ENCODE measurements around the gene KRTAP23-1. TPM values are rescaled to one million over a fixed set of nuclear protein-coding genes. Genes with fewer than 3 reads are reported as not detected.

The KRTAP23-1 gene, protein sequence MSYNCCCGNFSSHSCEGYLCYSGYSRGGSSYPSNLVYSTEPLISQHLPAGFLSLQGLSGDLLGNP
- total RNA-seq, result not detected in 2 replicates

GRCh38 chr21:30348506-30348905 lies at the start of gene KRTAP23-1:
KRTAP23-1 (minus strand) TSS chr21:30348606; CDS start chr21:30348606, 0 bp downstream.

GRCh38 chr21:30395731-30396130 lies 47.3 kb upstream of the KRTAP23-1 start, which contains the start of gene KRTAP13-1:
KRTAP13-1 (plus strand) TSS chr21:30396031; CDS start chr21:30396087, 56 bp downstream.

GRCh38 chr21:30372139-30372770 lies 23.8 kb upstream of the KRTAP23-1 start, which contains the start of gene KRTAP13-2:
KRTAP13-2 (minus strand) TSS chr21:30372271; CDS start chr21:30372213, 58 bp downstream.

GRCh38 chr21:30337276-30337744 lies 11.1 kb downstream of the KRTAP23-1 start, which contains the start of gene KRTAP27-1:
KRTAP27-1 (minus strand) TSS chr21:30337694; CDS start chr21:30337668, 26 bp downstream.

DNA sequence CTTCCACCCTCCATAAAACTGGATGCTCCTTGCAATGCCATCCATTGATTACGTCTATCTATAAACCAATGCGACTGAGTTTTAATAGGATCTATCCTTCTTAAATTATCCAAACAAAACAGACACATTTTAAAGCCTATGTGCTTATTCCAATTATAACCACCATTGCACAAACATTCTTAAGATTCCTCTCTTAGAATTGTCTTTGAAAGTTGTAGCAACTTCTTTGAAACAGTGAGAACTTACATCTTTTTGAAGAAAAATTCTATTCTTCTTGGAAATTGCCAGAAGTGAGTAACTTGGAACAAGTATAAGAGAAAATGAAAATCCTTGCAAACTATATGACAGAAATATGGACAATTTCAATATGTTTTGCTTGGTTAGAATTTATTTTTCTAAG lies 28.2 kb downstream of the KRTAP23-1 start, which contains the start of gene KRTAP26-1:
Gene KRTAP26-1, minus strand, starts transcription at position 101 of the 400 bp plus-strand sequence. CDS start 280 bp downstream, outside the sequence.

Small RNAs within 50 kb of the gene (small RNA-seq; reads per million reads assigned to genes)
- gene KRTAP23-1, result not detected
- not detected for gene MIR4327

Other genes with a start within 250 kb of the KRTAP23-1 start
- not detected in 2 replicates for gene CLDN17, start 181.8 kb downstream of the KRTAP23-1 start, total RNA-seq
- gene CLDN8, start 132.5 kb downstream of the KRTAP23-1 start, total RNA-seq, result under 0.01 TPM in 1 of 2 replicates, not detected in the other
- not detected in 2 replicates for gene KRTAP24-1, start 65.7 kb downstream of the KRTAP23-1 start, total RNA-seq
- not detected in 2 replicates for gene KRTAP25-1, start 59.1 kb downstream of the KRTAP23-1 start, total RNA-seq
- gene KRTAP26-1, start 28.3 kb downstream of the KRTAP23-1 start, total RNA-seq, result not detected in 2 replicates
- not detected in 2 replicates for gene KRTAP27-1, start 10.9 kb downstream of the KRTAP23-1 start, total RNA-seq
- not detected in 2 replicates for gene KRTAP13-2, start 23.7 kb upstream of the KRTAP23-1 start, total RNA-seq
- gene KRTAP13-1, start 47.4 kb upstream of the KRTAP23-1 start, total RNA-seq, result not detected in 2 replicates
- not detected in 2 replicates for gene KRTAP13-3, start 77.3 kb upstream of the KRTAP23-1 start, total RNA-seq
- not detected in 2 replicates for gene KRTAP13-4, start 81.6 kb upstream of the KRTAP23-1 start, total RNA-seq
- not detected in 2 replicates for gene KRTAP15-1, start 91.7 kb upstream of the KRTAP23-1 start, total RNA-seq
- not detected in 2 replicates for gene KRTAP19-1, start 131.8 kb upstream of the KRTAP23-1 start, total RNA-seq
- gene KRTAP19-2, start 138.8 kb upstream of the KRTAP23-1 start, total RNA-seq, result not detected in 2 replicates
- not detected in 2 replicates for gene KRTAP19-3, start 143.4 kb upstream of the KRTAP23-1 start, total RNA-seq
- gene KRTAP19-4, start 148.6 kb upstream of the KRTAP23-1 start, total RNA-seq, result not detected in 2 replicates
- gene KRTAP19-5, start 153.5 kb upstream of the KRTAP23-1 start, total RNA-seq, result not detected in 2 replicates
- not detected in 2 replicates for gene KRTAP19-6, start 193.3 kb upstream of the KRTAP23-1 start, total RNA-seq
- not detected in 2 replicates for gene KRTAP19-7, start 212.7 kb upstream of the KRTAP23-1 start, total RNA-seq
- gene KRTAP22-2, start 241.8 kb upstream of the KRTAP23-1 start, total RNA-seq, result not detected in 2 replicates
- not detected in 2 replicates for gene KRTAP6-3, start 243.8 kb upstream of the KRTAP23-1 start, total RNA-seq